K562 (cell line): ENCODE results near the gene NFE2. TPM values are rescaled to one million over a fixed set of nuclear protein-coding genes. Genes with fewer than 3 reads are reported as not detected.

Source experiments
- ARNT ChIP-seq, 2 experiments: fragments of 450-650 bp; IDR thresholded peaks; 2 replicates each; pipeline ENCODE4 v1.6.1; 2016; ENCODE audit warnings: mild to moderate bottlenecking in 1 of 2
- CBFA2T2 ChIP-seq: fragments of 450-650 bp; conservative IDR thresholded peaks from 2 replicates; pipeline ENCODE4 v1.6.1; 2017; ENCODE audit warnings: mild to moderate bottlenecking
- CTCF ChIP-seq, 3 experiments: IDR thresholded peaks in 2 of 3; conservative IDR thresholded peaks in 1 of 3; 2 replicates each; pipeline ENCODE4 v1.5.1; 2011 to 2012; ENCODE audit warnings: low read length in 3 of 3, mild to moderate bottlenecking in 3 of 3, control low read depth in 2 of 3, improper control_type of control experiment in 1 of 3, inconsistent platforms in 1 of 3, low read depth in 1 of 3, mixed read lengths in 1 of 3, moderate library complexity in 1 of 3; ENCODE audit not compliant: insufficient read depth in 2 of 3
- CXXC5 ChIP-seq: fragments of 250-450 bp; sonication (Bioruptor Pico); IDR thresholded peaks from 2 replicates; pipeline ENCODE4 v1.8.0; 2022; ENCODE audit warnings: inconsistent platforms, mild to moderate bottlenecking, moderate library complexity
- ELK1 ChIP-seq: sonication (generic); formaldehyde crosslinking; IDR thresholded peaks from 2 replicates; pipeline ENCODE4 v1.8.1; 2022; ENCODE audit warnings: missing genetic modification reagents
- HMG20A ChIP-seq: fragments of 450-650 bp; formaldehyde crosslinking; conservative IDR thresholded peaks from 2 replicates; pipeline ENCODE4 v1.4.0; 2020; ENCODE audit warnings: mild to moderate bottlenecking, mixed read lengths
- HNRNPK ChIP-seq: fragments of 200-400 bp; formaldehyde crosslinking; IDR thresholded peaks from one replicate; pipeline ENCODE4 v1.6.1; 2018; ENCODE audit warnings: mild to moderate bottlenecking, low read depth, low read length; ENCODE audit not compliant: poor library complexity, severe bottlenecking
- KLF1 ChIP-seq: fragments of 450-650 bp; IDR thresholded peaks from 2 replicates; pipeline ENCODE4 v1.6.1; 2016; ENCODE audit warnings: missing genetic modification characterization, missing compliant biosample characterization
- MCM7 ChIP-seq, 2 experiments: fragments of 450-650 bp; IDR thresholded peaks; 2 replicates each; pipeline ENCODE4 v1.6.1; 2016 to 2018
- MTA1 ChIP-seq: fragments of 450-650 bp; IDR thresholded peaks from 2 replicates; pipeline ENCODE4 v1.6.1; 2017; ENCODE audit warnings: borderline replicate concordance
- NELFE ChIP-seq: IDR thresholded peaks from 2 replicates; pipeline ENCODE4 v1.6.1; 2011; ENCODE audit warnings: mild to moderate bottlenecking; ENCODE audit not compliant: insufficient read depth, insufficient read length
- RBFOX2 ChIP-seq: fragments of 200-400 bp; formaldehyde crosslinking; IDR thresholded peaks from 2 replicates; pipeline ENCODE4 v1.6.1; 2017; ENCODE audit warnings: low read depth, mild to moderate bottlenecking, low read length, moderate library complexity
- TAF1 ChIP-seq: IDR thresholded peaks from 2 replicates; pipeline ENCODE4 v1.6.1; 2011; ENCODE audit warnings: mild to moderate bottlenecking, low read length, moderate library complexity; ENCODE audit not compliant: insufficient read depth, control insufficient read depth, severe bottlenecking; ENCODE audit errors: extremely low read depth
- TCF15 ChIP-seq: fragments of 250-450 bp; sonication (Bioruptor Pico); IDR thresholded peaks from 2 replicates; pipeline ENCODE4 v1.8.0; 2022; ENCODE audit warnings: moderate library complexity, mild to moderate bottlenecking, inconsistent platforms
- TSHZ1 ChIP-seq: fragments of 250-450 bp; sonication (Bioruptor Pico); IDR thresholded peaks from 2 replicates; pipeline ENCODE4 v1.4.0; 2020; ENCODE audit warnings: mild to moderate bottlenecking, moderate library complexity
- ZBTB2 ChIP-seq: fragments of 450-650 bp; IDR thresholded peaks from 2 replicates; pipeline ENCODE4 v1.6.1; 2016; ENCODE audit warnings: antibody characterized with exemption
- ZNF282 ChIP-seq: sonication (generic); formaldehyde crosslinking; IDR thresholded peaks from 2 replicates; pipeline ENCODE4 v1.8.1; 2023; ENCODE audit warnings: missing genetic modification reagents
- ZNF507 ChIP-seq: conservative IDR thresholded peaks from 2 replicates; pipeline ENCODE4 v1.6.1; 2017; ENCODE audit warnings: missing genetic modification characterization, missing compliant biosample characterization
- ZNF551 ChIP-seq: fragments of 250-450 bp; sonication (Bioruptor Pico); IDR thresholded peaks from 2 replicates; pipeline ENCODE4 v1.5.0; 2021; ENCODE audit warnings: mild to moderate bottlenecking, moderate library complexity
- ZNF778 ChIP-seq: fragments of 450-650 bp; formaldehyde crosslinking; IDR thresholded peaks from 2 replicates; pipeline ENCODE4 v1.4.0; 2020; ENCODE audit warnings: mild to moderate bottlenecking, moderate library complexity
- polyA plus RNA-seq, 8 experiments: library from polyadenylated mRNA; depleted of rRNA in 4 of 8; stranded (reverse) in 5 of 8; unstranded in 3 of 8; fragments of >200 nt; fragmentation: Nextera tagmentation in 2 of 8; fragmentation: Illumina TruSeq in 1 of 8; extraction: Ambion mirVana in 2 of 8; extraction: Trizol in 1 of 8; gene quantifications; 2 replicates each; pipeline versions ENCODE4 v1.2.1 to v1.2.3, GENCODE V29; 2011 to 2014; ENCODE audit warnings: inconsistent platforms in 1 of 8, missing spikeins in 1 of 8
- total RNA-seq, 7 experiments: library from RNA; depleted of rRNA in 6 of 7; stranded (reverse); fragments of >200 nt in 6 of 7; fragmentation: Illumina TruSeq in 2 of 7; extraction: Trizol in 2 of 7; gene quantifications; 2 replicates each; pipeline versions ENCODE4 v1.2.1 to v1.2.3, GENCODE V29; 2011 to 2021; ENCODE audit warnings: low replicate concordance in 1 of 7

Gene NFE2
- total and polyA plus RNA-seq, 9 of the 15 experiments (the other 6 are each of a cell fraction or from before 2014, with no cell fraction given) = 12.3 to 282 (median 208) TPM

GRCh38 chr12:54300732-54301427 is at the start of gene NFE2 (continued):
- TF ChIP-seq CTCF (IDR thresholded peaks at IDR 0.05 in 2 of 3, conservative IDR thresholded peaks at IDR 0.05 in 1 of 3; ENCODE audit: insufficient read depth in 2 of 3, low read depth in 1 of 3, low read length in 3 of 3) (peak; percentile 40 to 45 (median 41); a peak in 5 of 6 replicates), ZNF282 (no peak), CBFA2T2 (no peak), ELK1 (CRISPR knock-in tag) (no peak), ZNF507 (no peak), TAF1 (peak; percentile 89), TSHZ1 (CRISPR knock-in tag) (no peak), TCF15 (CRISPR knock-in tag) (no peak), ZNF778 (no peak), CXXC5 (CRISPR knock-in tag) (peak; percentile 48; the same call in 1 of the 2 replicates), RBFOX2 (peak; percentile 88), KLF1 (tag) (no peak), NELFE (no peak), HMG20A (no peak), ZNF551 (no peak), HNRNPK (no peak), MTA1 (peak; percentile 55; the same call in 1 of the 2 replicates), ZBTB2 (peak; percentile 77), MCM7 (IDR thresholded peaks at IDR 0.05) (no peak), ARNT (IDR thresholded peaks at IDR 0.05) (0 out of 4 replicates have a peak, but pooled peaks of 1 of the 2 experiments have one; percentile 32)
